Measurements from ENCODE around the gene TIMP3. TPM values are rescaled to one million over a fixed set of nuclear protein-coding genes. Genes with fewer than 3 reads are reported as not detected.

The TIMP3 gene
- total RNA-seq, 1 donor from 2014 or later: 45.9 TPM

DNA sequence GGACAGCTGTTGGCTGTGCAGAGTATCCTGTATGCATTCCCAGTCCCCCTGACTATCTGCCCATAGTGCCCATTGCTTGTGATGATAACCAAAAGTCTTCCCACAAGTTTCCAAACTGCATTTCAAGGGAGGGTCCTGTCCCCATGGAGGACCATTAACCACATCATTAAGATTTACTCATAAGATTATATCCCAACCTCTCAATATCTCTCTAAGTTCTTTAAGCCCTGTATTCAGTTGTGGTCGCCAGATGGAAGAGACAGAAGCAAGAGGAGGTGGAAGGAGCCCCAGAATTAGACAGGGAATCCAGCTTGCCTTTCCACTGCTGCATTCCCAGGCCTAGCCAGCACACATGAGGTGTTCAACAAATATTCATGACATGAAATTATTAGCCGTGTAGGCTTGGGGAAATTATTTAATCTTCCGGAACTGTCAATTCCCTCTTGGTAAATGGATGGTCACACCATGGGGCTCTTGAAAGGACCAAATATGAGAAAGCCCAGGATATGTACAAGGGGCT is 42.6 kb upstream of the TIMP3 start:
- Mint-ChIP-seq H3K27ac (no peak overlapping the region), H3K36me3 (no peaks in the 10 kb centered on the region), H3K9me3 (no peaks in the 10 kb centered on the region), H3K27me3 (peaks cover 5% of the 10 kb centered on the region), H3K4me3 (no peak overlapping the region), H3K4me1 (ENCODE audit: unreplicated experiment) (peaks cover 4% of the 10 kb centered on the region)
- DNase-seq (ENCODE audit: extremely low spot score, unreplicated experiment): no peak
- TF ChIP-seq, protein P1, sequence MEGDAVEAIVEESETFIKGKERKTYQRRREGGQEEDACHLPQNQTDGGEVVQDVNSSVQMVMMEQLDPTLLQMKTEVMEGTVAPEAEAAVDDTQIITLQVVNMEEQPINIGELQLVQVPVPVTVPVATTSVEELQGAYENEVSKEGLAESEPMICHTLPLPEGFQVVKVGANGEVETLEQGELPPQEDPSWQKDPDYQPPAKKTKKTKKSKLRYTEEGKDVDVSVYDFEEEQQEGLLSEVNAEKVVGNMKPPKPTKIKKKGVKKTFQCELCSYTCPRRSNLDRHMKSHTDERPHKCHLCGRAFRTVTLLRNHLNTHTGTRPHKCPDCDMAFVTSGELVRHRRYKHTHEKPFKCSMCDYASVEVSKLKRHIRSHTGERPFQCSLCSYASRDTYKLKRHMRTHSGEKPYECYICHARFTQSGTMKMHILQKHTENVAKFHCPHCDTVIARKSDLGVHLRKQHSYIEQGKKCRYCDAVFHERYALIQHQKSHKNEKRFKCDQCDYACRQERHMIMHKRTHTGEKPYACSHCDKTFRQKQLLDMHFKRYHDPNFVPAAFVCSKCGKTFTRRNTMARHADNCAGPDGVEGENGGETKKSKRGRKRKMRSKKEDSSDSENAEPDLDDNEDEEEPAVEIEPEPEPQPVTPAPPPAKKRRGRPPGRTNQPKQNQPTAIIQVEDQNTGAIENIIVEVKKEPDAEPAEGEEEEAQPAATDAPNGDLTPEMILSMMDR (conservative IDR thresholded peaks at IDR 0.05): no peak

DNA sequence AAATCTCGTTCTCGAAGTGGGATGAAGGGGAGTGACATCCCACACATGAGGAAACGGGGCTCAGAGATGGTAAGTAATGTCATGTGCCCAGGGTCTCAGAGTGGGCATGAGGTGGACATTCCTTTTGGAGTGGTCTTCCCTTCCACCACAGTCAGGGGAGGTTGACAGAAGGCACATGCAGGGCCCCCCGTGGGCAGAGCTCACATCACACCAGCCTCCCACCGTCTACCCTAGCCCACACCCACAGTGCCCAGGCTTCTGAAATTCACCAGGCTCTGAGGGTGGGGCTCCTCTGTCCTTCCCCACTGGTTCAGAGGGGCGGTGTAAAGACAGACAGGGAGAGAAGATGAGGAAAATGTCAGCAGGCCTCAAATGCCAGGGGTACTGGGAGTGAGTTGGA is 41.1 kb upstream of the TIMP3 start:
- no peak overlapping the region for H3K4me3 Mint-ChIP-seq
- no peak overlapping the region for H3K27ac Mint-ChIP-seq
- no peaks in the 10 kb centered on the region for H3K4me1 Mint-ChIP-seq (ENCODE audit: unreplicated experiment)
- H3K27me3 Mint-ChIP-seq: peaks cover 6% of the 10 kb centered on the region
- TF ChIP-seq, protein P1 (conservative IDR thresholded peaks at IDR 0.05): no peak
- DNase-seq (ENCODE audit: extremely low spot score, unreplicated experiment): no peak
- no peaks in the 10 kb centered on the region for H3K36me3 Mint-ChIP-seq
- H3K9me3 Mint-ChIP-seq: no peaks in the 10 kb centered on the region

DNA sequence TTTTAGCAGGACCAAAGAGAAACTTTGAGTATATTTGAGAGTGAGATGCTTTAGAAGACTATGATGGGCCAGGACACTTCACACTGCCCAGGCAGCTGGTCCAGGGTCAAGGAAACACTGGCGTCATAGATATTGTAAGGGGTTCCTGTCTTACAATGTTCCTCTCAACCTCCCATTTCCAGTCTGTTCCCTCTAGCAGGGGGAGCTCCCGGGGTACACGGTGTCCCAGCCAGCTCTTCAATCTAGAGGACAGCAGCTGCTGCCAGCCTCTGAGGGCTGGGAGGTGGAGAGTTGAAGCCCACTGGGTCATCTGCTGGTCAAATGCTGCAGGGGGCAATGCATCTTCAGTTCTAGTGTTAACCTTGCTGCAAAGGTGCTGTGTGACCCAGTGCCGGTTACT is 40.7 kb upstream of the TIMP3 start:
- H3K4me3 Mint-ChIP-seq: no peak overlapping the region

DNA sequence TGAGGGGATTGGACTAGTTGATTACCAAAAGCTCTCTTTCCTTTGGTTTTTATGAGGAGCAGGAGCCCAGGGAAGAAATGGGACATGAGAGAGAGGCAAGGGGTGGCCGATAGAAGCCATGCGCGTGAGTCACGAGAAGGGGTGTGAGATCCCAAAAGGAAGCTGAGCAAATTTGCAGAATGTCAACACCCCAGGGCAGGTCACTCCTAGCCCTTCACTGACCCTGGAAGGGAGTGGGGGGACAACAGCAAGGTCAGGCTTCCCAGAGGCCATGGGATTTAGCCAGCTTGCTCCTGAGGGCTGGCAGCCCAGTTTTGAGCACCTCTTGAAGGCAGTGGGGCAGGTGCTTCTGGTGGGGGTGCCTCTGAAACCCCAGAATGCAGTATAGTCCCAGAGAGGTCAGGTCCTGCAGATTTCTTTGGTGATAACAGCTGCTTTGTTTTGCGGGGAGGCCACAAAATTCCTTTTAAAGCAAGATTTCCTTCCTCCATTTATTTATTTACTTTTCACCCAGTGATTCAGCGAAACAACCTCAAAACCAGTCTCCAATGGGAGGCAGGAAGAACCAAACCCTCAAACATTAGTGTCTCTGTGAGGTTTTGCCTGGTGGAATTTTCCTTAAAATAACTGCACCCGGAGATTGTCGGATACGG is 40.1 kb upstream of the TIMP3 start:
- H3K4me3 Mint-ChIP-seq: no peak overlapping the region
- no peaks in the 10 kb centered on the region for H3K4me1 Mint-ChIP-seq (ENCODE audit: unreplicated experiment)
- peaks cover 9% of the 10 kb centered on the region for H3K27me3 Mint-ChIP-seq
- DNase-seq (ENCODE audit: extremely low spot score, unreplicated experiment): no peak
- H3K27ac Mint-ChIP-seq: no peak overlapping the region
- TF ChIP-seq, protein P1 (conservative IDR thresholded peaks at IDR 0.05): no peak
- H3K9me3 Mint-ChIP-seq: no peaks in the 10 kb centered on the region
- H3K36me3 Mint-ChIP-seq: no peaks in the 10 kb centered on the region

More for the DNA sequence above, 40.7 kb upstream of the TIMP3 start:
- no peaks in the 10 kb centered on the region for H3K4me1 Mint-ChIP-seq (ENCODE audit: unreplicated experiment)
- H3K9me3 Mint-ChIP-seq: no peaks in the 10 kb centered on the region
- H3K36me3 Mint-ChIP-seq: no peaks in the 10 kb centered on the region
- H3K27me3 Mint-ChIP-seq: peaks cover 9% of the 10 kb centered on the region
- TF ChIP-seq, protein P1 (conservative IDR thresholded peaks at IDR 0.05): no peak
- H3K27ac Mint-ChIP-seq: no peak overlapping the region
- DNase-seq (ENCODE audit: extremely low spot score, unreplicated experiment): no peak

DNA sequence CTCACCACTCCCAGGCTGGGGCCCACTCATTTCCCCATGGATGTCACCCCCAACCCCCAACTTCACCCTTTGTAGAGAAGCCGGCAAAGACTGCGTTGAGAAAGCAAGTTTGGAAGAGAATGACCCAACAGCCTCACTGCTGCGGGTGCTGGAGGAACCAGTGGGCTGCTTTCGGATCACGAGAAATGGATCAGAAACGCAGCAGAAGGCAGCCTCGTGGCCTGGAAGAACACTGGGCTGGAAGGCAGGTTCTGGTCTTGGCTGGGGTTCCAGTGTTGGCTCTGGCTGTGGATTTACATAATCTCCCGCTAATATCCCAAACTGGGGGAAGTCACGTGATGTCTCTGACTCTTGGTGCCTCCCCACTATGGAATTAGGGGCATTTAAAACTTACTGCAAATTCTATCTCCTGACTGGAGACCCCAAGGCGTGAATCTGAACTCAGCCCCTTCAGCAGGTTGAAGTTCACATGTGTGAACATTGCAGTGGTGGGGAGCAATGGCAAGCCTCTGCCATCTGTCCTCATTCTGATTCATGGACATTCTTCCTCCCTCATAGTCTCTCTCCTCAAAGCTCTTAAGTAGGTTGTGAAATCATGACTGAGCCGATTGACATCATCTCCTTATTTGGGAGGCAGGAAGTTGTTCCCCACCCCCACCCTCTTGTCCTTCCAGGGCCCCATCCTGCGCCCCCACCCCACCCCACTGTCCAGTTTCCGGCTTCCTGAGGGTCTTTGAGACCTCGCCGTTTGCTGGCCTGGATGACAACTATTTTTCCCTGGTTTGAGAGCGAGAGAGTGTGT is 37.0 kb upstream of the TIMP3 start:
- Mint-ChIP-seq H3K4me3 (no peak overlapping the region), H3K9me3 (no peaks in the 10 kb centered on the region), H3K27me3 (peaks cover 9% of the 10 kb centered on the region), H3K27ac (no peak overlapping the region), H3K36me3 (no peaks in the 10 kb centered on the region), H3K4me1 (ENCODE audit: unreplicated experiment) (no peaks in the 10 kb centered on the region)
- DNase-seq (ENCODE audit: extremely low spot score, unreplicated experiment): no peak
- TF ChIP-seq, protein P1 (conservative IDR thresholded peaks at IDR 0.05): no peak

Measured in type B pancreatic cell (in vitro differentiated cells).